Nucleus accumbens (tissue), 56 donors: Measurements from ENCODE around the gene CORO2A.
"Not testable (repeated sequence)": the region's sequence is repeated elsewhere in the genome, so short reads cannot be mapped to it uniquely, and the experiment has no call there.

ENCODE experiments used
- DNase-seq, 56 donors: peaks; one replicate each; lab custom pipeline; 2025; lab: John Stamatoyannopoulos, UW

Gene CORO2A

DNA sequence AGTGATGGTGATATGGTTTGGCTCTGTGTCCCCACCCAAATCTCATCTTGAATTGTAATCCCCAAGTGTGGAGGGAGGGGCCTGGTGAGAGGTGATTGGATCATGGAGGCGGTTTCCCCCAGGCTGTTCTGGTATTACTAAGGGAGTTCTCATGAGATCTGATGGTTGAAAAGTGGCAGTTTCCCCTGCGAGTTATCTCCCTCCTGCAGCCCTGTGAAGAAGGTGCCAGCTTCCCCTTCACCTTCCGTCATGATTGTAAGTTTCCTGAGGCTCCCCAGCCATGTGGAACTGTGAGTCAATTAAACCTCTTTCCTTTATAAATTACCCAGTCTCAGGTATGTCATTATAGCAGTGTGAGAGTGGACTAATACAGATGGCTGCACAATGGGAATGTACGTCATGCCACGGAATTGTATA is 17.9 kb downstream of the CORO2A start:
- DNase-seq = not testable (repeated sequence)

DNA sequence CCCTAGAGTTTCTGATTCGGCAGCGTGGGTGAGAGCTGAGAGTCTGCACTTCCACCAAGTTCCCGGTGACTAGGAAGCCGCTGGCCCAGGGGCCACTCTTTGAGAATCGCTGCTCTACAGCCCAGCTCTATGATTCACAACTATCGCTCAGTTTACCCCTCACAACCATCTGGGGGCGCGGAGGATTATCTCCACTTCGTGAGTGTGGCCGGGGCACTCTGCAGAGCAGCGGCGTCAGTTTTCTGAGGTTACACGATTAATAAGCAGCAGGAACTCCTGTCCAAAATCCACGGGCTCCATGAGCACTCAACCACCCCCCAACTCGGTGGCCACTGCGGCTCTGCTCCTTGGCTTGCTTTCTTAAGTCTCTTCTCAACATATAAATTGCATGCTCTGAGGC is 19.3 kb downstream of the CORO2A start:
- no peak for DNase-seq

DNA sequence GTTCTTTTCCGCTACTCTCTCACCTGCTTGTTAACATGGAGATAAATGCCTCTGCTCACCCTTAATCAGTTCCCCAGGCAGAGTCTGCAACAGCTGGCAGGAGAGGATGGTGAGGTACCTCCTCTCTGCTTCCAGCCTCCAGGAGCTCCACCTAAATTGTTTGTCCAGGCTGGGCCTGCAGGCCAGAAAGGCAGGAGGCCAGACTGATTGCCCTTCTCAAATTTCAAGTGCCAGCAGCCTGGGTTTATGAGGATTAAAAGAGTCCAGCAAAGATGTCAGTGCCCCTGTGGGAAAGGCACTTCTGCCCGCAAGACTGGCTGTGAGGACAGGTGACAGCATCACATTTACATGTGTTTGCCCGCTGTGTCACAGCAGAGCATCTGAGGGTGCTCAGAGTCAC is 19.8 kb downstream of the CORO2A start:
- DNase-seq = no peak

DNA sequence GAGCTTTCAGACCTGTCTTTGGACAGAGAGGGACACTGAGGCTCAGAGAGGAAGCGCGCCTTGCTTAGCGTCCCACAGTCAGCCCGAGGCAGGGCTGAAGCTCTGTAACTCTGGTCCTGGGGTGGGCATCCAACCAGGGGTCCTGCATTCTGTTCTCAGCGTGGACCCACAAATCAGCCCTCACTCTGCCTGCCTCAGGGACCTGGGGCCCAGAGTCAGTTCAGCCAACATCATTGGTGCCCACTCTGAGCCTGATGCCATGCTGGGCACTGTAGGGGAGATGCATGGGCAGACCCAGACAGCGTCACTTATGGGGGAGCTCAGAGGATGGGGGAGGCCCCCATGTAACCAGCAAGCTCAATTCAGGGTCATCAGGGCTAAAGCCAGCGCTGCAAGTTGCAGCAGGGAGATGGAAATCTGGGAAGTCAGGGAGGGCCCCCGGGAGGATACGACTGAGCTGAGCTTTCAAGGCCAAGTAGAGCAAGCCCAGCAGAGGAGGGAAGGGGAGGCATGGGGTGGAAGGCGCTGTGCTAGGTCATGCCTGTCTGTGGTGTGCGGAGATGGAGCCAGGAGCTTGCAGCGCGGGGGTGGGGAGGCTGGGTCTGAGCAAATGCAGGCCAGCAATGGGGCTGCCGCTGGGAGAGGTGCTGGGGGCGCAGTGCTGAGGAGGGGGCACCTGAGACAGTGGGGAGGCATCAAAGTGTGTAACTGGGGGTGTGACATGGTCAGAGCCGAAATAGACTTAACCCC is 21.1 kb downstream of the CORO2A start:
- no peak for DNase-seq

DNA sequence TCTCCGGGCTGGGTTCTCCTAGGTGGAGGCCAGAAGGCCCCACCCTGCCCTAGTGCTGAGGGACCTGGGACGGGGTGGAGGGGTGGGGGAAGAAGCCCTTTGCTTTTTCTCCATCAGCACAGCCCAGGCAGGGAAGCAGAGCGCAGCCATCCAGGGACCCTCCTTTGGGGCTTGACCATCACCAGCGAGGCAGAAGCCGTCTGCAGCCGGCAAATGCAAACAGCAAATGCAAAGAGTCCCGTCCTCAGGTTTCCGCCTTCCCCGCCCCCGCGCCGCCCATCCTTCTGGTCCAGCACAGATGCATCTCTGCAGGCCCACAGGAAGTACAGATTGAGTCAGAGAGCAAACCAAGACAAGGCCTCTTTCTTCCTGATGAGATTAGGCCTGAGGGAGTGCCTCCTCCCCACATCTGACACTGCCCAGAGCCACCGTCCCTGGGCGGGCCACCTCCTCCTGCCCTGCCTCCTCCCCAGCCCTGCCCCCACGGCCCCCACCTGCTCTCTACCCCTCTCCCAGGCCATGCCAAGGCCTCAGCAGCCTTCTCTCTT is 23.4 kb downstream of the CORO2A start:
- peak in 1 of 56 donors; percentile 22 for DNase-seq

DNA sequence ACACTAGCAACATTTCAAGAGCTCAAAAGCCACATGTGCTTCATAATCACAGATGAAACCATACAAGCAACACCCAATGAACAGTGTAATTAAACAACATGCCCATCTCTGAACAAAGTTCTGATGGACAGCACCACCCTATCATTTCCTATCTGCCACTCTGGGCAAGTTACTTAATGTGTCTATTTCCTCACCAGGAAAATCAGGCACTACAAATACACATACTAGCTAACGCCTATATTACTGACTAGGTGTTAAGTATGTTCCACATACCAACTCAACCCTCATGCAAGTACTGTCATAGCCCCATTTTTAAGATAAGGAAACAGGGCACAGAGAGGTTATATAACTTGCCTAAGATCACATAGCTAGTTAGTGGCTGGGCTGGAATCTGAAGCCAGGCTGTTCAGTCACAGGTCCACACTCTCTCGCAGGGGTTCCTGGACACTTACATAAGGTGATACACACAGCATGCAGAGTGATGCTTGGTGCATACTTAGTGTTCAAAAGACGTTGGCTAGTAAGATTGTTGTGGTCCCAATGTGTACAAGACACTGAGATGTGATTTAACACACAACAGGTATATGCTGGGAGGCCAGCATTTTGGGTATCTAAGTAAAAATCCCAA is 24.2 kb downstream of the CORO2A start:
- no peak for DNase-seq

DNA sequence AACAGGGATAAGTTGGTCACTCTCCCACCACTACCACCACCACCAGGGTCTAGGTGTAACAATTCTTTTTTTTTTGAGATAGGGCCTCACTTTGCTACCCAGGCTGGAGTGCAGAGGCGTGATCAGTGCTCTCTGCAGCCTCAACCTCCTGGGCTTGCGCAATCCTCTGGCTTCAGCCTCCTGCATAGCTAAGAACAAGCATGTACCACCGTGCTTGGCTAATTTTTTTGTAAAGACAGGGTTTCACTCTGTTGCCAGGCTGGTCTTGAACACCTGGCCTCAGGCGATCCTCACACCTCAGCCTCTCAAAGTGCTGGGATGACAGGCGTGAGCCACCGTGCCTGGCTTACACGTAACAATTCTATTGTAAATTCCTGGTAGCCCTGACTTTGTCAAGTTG is 27.5 kb downstream of the CORO2A start:
- DNase-seq = no peak

DNA sequence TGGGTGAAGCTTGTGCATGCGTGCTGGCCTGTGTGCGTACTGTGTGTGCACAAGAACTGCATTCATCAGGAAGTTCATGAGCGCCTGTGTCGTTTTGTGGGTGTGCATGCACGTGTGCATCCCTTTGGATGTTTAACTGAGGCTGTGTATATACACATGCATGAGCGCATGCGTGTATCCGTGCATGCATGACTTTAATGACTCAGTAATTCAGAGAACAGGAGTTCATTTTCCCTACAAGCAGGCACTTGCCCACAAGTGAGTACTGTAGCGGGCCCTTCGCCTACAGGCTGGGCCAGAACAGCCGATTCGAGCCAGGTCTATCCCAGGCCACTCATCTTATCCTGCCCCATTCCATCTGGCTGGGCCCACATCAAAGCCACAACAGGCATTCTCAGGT is 29.8 kb downstream of the CORO2A start:
- no peak for DNase-seq

DNA sequence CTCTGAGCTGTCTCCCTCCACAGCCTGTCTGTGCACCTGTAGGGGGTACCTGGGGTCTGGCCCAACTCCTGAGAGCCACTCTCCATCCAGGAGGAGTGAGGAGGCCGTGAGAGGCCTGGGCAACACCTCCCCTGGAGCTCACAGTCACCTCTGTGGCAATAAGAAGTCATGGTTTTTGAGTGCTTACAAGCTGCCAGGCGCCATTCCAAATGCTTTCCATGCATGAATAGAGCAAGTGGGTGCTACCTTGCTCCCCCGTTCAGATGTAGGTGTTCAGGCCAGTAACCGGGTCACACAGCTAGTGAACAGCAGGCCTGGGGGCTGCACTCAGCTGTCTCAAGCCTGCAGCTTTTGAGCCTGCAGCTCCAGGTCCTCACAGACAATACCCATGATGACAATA is 30.6 kb downstream of the CORO2A start:
- DNase-seq = no peak

DNA sequence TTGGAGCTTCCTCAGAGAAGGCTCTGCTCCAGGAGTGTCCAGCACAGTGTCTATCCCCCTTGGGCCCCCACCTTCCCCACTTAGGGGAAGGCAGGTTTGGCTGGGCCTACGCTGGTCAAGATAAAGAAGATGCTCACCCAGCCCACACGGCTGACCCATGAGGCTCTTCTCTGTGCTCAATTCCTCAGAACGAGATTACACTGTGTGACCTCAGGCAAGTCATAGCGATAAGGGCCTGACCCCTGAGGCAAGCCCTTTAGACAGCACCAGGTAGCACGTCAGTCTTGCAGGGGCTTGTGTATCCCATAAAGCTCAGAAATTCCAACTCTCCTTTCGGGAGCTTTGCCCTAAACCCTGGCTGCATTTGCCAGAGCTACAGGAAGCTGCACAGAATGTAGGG is 32.6 kb downstream of the CORO2A start:
- DNase-seq = no peak

DNA sequence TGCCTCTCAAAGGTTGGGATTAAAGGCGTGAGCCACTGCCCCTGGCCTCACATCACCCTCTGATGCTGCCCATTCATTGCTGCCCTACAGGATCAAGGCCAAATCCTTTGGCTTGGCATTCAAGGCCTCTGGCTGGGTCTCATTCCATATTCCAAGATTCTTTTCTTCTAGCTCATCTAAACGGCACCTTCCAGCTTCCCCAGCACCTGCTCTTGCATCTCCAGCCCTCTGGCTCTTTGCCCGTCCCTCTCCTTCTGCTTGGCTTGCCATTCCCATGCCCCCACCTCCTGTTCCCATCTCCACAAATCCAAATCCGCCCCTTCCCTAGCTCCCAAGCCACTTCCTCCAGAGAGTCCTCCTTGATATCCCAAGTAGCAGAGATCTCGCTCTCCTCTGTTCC is 33.1 kb downstream of the CORO2A start:
- DNase-seq = no peak

DNA sequence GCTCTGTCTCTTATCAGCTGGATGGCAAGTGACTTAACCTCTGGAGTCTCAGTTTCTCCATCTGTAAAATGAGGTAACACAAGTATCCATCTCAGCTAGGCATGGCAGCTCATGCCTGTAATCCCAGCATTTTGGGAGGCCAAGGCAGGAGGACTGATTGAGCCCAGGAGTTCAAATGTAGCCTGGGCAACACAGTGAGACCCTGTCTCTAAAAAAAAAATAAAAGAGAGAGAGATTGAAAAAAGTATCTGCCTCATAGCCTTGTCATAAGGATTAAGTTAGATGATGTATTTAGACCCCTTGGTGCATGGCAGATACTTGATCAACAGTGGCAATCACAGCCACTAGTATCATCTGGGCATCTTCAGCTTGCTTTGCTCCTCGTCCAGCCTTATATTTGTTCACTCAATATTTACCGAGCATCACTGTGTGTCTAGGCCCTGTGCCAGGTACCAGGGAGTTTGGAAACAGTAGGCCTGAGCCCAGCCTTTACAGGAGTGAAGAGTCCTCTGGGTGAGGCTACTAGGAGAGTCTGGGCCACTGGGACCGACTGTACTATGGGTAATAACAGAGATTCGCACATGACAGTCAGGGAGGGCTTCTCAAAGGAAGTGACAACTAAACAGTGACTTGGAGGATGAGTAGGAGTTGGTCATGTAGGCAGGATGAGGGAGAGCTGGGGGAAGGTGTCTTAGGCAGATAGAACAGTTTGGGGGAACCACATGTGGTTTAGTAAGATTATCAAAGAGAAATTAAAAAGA is 34.2 kb downstream of the CORO2A start:
- DNase-seq = no peak

DNA sequence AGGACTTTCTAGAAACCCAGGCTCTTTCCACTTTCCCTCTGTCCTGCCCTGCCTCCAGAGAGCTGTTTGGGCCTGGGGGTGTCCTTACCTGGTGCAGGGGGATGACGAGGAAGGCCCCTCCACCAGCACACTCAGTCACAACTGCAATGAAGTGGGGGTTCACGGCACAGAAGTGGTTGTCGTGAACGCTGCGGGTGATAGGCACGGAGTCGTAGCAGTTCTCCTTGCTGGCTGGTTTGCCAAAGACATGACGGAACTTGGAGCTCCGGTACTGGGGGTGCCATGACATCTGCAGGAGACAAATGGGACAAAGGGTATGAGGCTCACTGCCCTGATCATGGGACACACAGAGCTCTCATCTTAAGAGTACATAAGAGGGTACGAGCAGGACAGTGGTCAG is 35.1 kb downstream of the CORO2A start:
- DNase-seq = no peak

DNA sequence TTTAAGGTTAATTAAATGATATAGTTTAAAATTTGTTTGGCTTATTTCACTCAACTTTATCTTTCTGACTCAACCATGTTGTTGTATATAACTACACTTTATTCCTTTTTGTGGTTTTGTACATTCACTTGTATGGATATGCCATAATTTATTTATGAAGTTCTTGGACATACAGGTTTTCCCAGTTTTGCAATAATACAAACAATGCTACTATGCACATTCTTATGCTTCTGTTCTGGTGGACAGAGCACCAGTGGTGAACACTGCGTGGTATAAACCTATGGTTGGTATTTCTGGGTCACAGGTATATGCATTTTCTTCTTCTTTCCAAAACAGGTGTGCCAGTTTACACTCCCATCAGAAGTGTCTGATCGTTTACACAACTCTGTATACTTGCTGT is 37.8 kb downstream of the CORO2A start:
- DNase-seq = no peak

DNA sequence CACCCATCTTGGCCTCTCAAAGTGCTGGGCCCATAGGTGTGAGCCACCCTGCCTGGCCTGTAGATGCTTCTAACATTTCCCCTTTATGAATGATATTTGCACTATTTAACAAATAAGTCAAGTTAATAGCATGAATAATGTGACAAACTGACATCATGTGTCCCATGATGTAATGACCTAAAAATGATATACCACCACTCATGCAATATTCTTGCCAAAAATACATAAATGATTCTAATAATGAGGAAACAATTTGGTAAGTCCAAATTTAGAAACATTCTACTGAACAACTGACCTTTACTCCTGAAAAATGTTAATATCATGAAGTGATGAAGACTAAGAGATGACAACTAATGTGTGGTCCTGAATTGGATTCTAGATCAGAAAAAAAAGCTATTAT is 39.9 kb downstream of the CORO2A start:
- no peak for DNase-seq

DNA sequence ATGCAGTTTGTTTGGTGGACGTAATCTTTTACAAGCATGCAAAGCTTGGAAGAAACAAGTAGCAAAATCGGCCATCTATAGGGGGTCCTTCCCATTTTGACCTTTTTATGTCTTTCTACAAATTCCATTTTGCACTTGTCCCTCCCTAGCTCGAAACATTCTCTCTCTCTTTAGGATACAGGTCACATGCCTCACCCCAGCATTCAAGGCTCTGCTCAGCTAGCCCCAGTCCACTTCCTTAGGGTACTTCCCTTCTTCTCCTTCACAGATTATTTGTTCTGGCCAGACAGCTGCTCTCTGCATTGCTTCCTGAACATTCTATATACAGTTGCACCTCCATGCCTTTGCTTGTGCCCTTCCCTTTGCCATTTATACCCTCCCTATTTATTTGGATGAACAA is 41.7 kb downstream of the CORO2A start:
- no peak for DNase-seq

DNA sequence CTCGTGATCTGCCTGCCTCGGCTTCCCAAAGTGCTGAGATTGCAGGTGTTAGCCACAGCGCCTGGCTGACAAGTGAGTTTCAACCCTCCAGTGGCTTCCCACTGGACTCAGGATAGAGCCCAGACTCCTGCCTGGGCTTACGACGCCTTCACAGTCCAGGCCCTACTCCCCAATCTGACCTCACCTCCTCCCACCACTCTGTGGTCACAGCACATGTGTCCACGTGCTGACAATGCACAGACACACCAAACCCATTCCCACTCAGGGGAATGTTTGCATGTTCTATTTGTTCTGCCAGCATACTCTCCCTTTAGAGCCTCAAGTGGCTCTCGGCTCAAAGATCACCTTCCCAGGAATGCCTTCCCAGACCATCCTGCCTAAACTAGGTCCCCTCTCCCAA is 42.3 kb downstream of the CORO2A start:
- DNase-seq = no peak

DNA sequence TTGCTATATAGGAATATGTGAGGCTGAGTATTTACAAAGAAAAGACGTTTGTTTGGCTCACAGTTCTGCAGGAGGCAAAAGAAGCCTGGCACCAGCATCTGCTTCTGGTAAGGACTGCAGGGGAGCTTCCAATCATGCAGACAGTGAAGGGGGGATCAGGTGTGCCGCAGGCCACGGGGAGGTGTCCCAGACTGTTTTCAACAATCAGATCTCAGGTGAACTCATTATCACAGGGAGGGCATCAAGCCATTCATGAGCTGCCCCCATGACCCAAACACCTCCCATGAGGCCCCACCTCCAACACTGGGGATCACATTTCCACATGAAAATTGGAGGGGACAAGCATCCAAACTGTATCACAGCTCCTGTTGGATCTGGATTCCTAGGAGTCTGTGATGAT is 43.0 kb downstream of the CORO2A start:
- DNase-seq = no peak

DNA sequence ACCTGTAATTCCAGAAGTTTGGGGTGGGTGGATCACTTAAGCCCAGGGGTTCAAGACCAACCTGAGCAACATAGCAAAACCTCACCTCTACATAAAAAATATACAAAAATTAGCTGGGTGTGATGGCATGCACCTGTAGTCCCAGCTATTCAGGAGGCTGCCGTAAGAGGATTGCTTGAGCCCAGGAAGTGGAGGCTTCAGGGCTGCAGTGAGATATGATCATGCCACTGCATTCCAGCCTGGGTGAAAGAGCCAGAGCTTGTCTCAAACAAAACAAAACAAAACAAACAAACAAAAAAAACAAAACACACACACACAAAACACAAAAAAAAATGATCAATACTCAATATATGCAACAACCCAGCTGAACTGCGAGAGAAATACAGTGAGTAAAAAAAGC is 44.0 kb downstream of the CORO2A start:
- no peak for DNase-seq

DNA sequence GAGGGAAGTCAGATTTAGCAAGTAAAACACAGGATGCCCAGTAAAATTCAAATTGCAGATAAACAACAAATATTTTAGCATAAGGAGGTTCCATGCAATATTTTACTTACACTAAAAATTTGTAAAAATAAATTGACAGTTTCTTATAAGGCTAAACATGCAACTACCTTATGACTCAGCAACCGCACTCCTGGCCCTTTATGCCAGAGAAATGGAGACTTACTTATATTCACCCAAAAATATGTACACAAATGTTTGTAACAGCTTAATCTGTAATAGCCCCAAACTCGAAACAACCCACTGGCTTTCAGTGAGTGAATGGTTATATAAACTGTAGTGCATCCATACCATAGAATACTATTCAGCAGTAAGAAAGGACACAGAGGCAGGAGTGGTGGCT is 44.9 kb downstream of the CORO2A start:
- DNase-seq = no peak
